ENCODE measurements around the gene TUBB4B.

DNA sequence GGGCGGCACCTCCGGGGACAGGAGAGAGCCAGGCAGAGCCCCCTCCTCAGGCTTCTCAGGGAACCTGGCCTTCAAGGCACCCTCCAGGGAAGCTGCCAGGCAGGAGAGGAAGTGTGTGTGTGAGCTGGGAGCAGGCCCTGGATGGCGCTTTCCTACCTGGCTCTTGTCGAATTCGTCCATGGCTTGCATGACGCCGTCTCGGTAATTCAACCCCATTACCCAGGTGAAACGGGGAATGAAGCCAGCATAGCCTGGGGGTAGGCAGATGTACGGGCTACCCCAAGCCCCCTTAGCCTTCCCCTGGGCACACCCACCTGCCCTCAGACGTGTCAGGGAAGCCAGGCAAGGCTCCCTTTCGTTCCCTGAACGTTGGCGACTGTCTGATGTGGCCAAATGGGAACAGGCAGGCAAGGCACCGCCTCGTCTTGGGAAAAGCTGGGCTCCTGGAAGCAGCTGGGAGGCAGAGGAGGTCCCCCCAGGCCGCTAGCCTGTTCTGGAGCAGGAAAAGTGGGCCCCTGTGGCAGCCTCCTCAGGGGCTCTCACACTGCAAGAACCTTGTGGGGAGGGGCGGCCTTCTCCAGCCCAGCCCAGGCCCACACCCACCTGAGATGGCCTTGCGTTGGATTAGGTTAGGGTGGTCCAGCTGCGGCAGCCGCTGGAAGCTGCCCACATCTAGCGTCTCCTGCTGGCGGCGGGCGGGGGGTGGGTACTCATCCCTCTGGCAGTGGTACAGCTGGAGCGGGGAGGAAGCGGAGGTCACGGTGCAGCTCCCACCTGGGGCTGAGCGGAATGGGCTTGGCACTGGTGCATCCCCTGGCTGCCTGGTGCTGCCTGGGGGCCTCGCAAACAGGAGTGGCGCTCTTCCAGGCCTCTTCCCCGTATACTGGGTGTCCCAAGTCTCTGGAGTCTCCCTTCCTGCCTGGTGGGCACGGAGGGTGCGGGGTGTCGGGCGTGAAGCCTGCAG, 3.7 kb downstream of the TUBB4B start:
- TF ChIP-seq, protein P1, sequence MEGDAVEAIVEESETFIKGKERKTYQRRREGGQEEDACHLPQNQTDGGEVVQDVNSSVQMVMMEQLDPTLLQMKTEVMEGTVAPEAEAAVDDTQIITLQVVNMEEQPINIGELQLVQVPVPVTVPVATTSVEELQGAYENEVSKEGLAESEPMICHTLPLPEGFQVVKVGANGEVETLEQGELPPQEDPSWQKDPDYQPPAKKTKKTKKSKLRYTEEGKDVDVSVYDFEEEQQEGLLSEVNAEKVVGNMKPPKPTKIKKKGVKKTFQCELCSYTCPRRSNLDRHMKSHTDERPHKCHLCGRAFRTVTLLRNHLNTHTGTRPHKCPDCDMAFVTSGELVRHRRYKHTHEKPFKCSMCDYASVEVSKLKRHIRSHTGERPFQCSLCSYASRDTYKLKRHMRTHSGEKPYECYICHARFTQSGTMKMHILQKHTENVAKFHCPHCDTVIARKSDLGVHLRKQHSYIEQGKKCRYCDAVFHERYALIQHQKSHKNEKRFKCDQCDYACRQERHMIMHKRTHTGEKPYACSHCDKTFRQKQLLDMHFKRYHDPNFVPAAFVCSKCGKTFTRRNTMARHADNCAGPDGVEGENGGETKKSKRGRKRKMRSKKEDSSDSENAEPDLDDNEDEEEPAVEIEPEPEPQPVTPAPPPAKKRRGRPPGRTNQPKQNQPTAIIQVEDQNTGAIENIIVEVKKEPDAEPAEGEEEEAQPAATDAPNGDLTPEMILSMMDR (conservative IDR thresholded peaks at IDR 0.05 in 1 of 2, IDR thresholded peaks at IDR 0.05 in 1 of 2; ENCODE audit: extremely low read depth in 1 of 2, insufficient read depth in 1 of 2, low read depth in 1 of 2, low read length in 2 of 2) = no peak
- no peak for TF ChIP-seq EZH2 (IDR thresholded peaks at IDR 0.05; ENCODE audit: borderline replicate concordance, low read length)
